ENCODE results near the gene GNAL. TPM values are rescaled to one million over a fixed set of nuclear protein-coding genes. Genes with fewer than 3 reads are reported as not detected.

Gene GNAL
- total RNA-seq, 2 experiments from 2014 or later, result 0.11 to 0.19 TPM

DNA sequence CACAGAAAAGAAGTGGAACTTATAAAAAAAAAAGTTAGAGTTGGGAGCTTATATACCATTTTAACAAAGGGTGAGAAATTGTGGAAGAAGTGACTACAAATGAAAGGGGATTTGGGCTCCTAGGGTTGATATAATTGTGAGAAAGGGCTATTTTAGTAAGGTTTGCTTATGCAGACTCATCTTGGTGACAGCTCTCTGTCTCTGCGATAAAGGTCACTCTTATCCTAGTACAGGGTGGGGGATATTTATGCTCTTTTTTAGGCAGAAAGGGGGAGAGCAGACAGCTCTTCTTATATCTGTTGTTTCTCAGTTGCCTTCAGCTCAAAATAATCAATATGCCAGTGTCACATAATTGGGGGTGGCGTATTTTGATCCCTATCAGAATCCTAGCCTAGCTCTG lies 130.9 kb downstream of the GNAL start:
- H3K27me3 Mint-ChIP-seq, result no peaks in the 10 kb centered on the region
- POLR2A ChIA-PET, result no interaction called here
- intact Hi-C loops (cut with DNase I, micrococcal nuclease), result no loop called here

DNA sequence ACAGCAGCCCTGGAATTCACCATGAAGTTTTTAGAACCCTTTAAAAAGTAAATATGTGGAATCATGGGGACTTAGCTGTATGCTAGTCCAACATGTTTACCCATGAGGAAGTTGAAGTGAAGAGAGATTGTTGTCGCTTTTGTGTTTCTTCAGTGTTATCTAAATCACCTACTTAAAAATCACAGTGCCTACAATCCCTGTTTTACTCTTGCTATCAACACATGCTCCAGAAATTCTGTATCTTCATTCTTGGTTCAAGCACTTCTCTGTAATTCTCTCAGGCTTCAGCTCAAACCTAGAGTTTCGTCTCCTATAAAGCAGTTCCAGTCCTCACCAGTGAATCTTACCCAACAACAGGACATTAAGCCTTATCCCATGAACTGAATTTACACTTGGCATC lies 131.6 kb downstream of the GNAL start:
- no peaks in the 10 kb centered on the region for H3K36me3 Mint-ChIP-seq (ENCODE audit: low read depth)
- ChIA-PET CTCF (interaction anchor here (1.5 kb wide), 1 partner anchor 19 kb away, joined by 4 read pairs; no protein-coding TSS in a partner anchor), POLR2A (no interaction called here)
- no peak overlapping the region for H3K27ac Mint-ChIP-seq
- Histone ChIP-seq H3K4me3 (ENCODE audit: low read length) (no peak overlapping the region), H3K36me3 (ENCODE audit: insufficient read depth, low read length) (no peaks in the 10 kb centered on the region), H3K27ac (ENCODE audit: low read depth in 1 of 2, low read length in 2 of 2) (no peak overlapping the region), H3K27me3 (ENCODE audit: control insufficient read depth in 1 of 2, insufficient read depth in 2 of 2, low read length in 2 of 2) (no peaks in the 10 kb centered on the region), H3K9me3 (ENCODE audit: control insufficient read depth in 1 of 2, insufficient read depth in 1 of 2, low read length in 2 of 2) (peaks cover 0 to 13% of the 10 kb centered on the region in 2 experiments), H3K4me1 (ENCODE audit: insufficient read depth, low read length) (no peaks in the 10 kb centered on the region)
- no peaks in the 10 kb centered on the region for H3K4me1 Mint-ChIP-seq (ENCODE audit: low read depth)
- H3K4me3 Mint-ChIP-seq, result no peak overlapping the region
- H3K27me3 Mint-ChIP-seq, result no peaks in the 10 kb centered on the region
- TF ChIP-seq CTCF (IDR thresholded peaks at IDR 0.05), result no peak
- H3K9me3 Mint-ChIP-seq, result peaks cover 5% of the 10 kb centered on the region
- intact Hi-C loops (cut with DNase I, micrococcal nuclease), result no loop called here
- DNase-seq, result no peak
- ATAC-seq (ENCODE audit: poor library complexity), result no peak

More for the DNA sequence above, 130.9 kb downstream of the GNAL start:
- no peaks in the 10 kb centered on the region for H3K4me1 ChIP-seq (ENCODE audit: insufficient read depth, low read length)
- DNase-seq (no peak), ATAC-seq (ENCODE audit: poor library complexity) (no peak)
- Mint-ChIP-seq H3K27ac (no peak overlapping the region), H3K36me3 (ENCODE audit: low read depth) (no peaks in the 10 kb centered on the region), H3K4me1 (ENCODE audit: low read depth) (no peaks in the 10 kb centered on the region), H3K9me3 (peaks cover 5% of the 10 kb centered on the region), H3K4me3 (no peak overlapping the region)
- CTCF ChIA-PET, result no interaction called here
- no peaks in the 10 kb centered on the region for H3K36me3 ChIP-seq (ENCODE audit: insufficient read depth, low read length)
- peaks cover 0 to 13% of the 10 kb centered on the region in 2 experiments for H3K9me3 ChIP-seq (ENCODE audit: control insufficient read depth in 1 of 2, insufficient read depth in 1 of 2, low read length in 2 of 2)
- no peak for TF ChIP-seq CTCF (IDR thresholded peaks at IDR 0.05)
- no peak overlapping the region for H3K27ac ChIP-seq (ENCODE audit: low read depth in 1 of 2, low read length in 2 of 2)
- no peaks in the 10 kb centered on the region for H3K27me3 ChIP-seq (ENCODE audit: control insufficient read depth in 1 of 2, insufficient read depth in 2 of 2, low read length in 2 of 2)
- H3K4me3 ChIP-seq (ENCODE audit: low read length), result no peak overlapping the region

DNA sequence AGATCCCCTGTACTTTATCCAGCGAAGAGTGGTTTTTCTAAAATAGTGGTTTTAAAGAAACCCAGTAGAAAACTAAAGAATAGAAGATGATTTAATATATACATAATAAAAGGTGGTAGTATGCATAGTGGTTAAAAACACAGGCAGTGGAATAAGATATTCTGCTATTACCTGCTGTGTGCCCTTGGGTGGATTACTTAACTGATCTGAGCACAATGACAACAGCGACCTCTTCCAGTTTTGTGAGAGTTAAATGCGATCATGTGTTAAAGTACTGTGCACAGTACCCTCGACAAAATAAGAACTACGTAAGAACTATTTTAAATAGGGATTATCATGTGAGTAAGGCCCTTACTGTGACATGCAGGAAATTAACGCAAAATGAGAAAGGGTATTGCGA lies 132.1 kb downstream of the GNAL start:
- DNase-seq, result no peak
- H3K27ac Mint-ChIP-seq, result no peak overlapping the region

More for the DNA sequence above, 132.1 kb downstream of the GNAL start:
- Histone ChIP-seq H3K4me3 (ENCODE audit: low read length) (no peak overlapping the region), H3K27ac (ENCODE audit: low read depth in 1 of 2, low read length in 2 of 2) (no peak overlapping the region), H3K36me3 (ENCODE audit: insufficient read depth, low read length) (no peaks in the 10 kb centered on the region), H3K27me3 (ENCODE audit: control insufficient read depth in 1 of 2, insufficient read depth in 2 of 2, low read length in 2 of 2) (no peaks in the 10 kb centered on the region), H3K4me1 (ENCODE audit: insufficient read depth, low read length) (no peaks in the 10 kb centered on the region), H3K9me3 (ENCODE audit: control insufficient read depth in 1 of 2, insufficient read depth in 1 of 2, low read length in 2 of 2) (peaks cover 0 to 13% of the 10 kb centered on the region in 2 experiments)
- ATAC-seq (ENCODE audit: poor library complexity), result no peak
- H3K4me3 Mint-ChIP-seq, result no peak overlapping the region
- no peak for TF ChIP-seq CTCF (IDR thresholded peaks at IDR 0.05)
- intact Hi-C loops (cut with DNase I, micrococcal nuclease), result no loop called here
- POLR2A ChIA-PET, result no interaction called here
- peaks cover 5% of the 10 kb centered on the region for H3K9me3 Mint-ChIP-seq
- no peaks in the 10 kb centered on the region for H3K27me3 Mint-ChIP-seq
- no peaks in the 10 kb centered on the region for H3K36me3 Mint-ChIP-seq (ENCODE audit: low read depth)
- H3K4me1 Mint-ChIP-seq (ENCODE audit: low read depth), result no peaks in the 10 kb centered on the region
- CTCF ChIA-PET, result interaction anchor here (1.5 kb wide), 1 partner anchor 19 kb away, joined by 4 read pairs; no protein-coding TSS in a partner anchor
